ENCODE measurements around the gene CCDC15.
"Not testable (repeated sequence)": the region's sequence is repeated elsewhere in the genome, so short reads cannot be mapped to it uniquely, and the experiment has no call there.

CCDC15 gene

DNA sequence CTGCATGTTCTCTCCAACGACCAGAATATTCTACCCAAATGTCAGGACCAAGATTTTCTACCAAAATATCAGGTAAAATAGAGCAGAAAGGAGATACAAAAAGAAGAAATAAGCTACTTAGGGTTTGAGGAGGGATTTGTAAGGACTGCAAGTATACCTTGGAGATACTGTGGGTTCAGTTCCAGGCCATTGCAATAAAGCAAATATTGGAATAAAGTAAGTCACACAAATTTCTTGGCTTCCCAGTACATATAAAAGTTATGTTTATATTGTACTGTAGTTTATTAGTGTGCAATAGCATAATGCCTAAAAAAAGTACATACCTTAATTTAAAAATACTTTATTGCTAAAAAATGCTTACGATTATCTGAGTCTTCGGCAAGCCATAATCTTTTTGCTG is 34.1 kb downstream of the CCDC15 start:
- DNase-seq = no peak
- ATAC-seq = no peak

DNA sequence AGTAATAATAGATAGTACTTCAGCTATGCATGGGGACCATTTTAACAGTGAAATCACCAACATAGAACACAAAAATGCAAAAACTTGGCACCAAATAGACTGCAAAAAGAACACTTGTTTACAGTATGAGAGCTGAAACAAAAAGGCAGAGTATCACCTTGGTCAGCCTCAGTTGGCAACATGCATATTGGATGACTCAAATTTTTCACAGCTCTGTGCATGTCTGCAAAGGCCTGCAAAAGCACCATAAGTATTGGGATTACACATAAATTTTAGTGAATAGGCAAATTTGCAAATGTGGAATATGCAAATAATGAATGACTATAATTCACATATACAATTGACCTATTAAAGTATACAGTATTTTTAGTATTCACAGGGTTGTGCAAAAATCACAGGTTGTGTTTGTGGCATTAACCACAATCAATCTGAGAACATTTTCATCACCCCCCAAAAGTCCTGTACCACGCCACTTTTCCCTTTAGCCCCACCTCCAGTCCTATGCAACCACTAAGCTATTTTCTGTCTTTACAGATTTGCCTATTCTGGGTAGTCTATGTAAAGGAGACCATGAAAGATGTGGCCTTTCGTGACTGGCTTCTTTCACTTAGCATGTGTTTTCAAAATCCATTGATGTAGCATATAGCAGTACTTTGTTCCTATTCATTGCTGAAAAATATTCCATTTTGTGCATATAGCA is 47.2 kb downstream of the CCDC15 start:
- no peak for DNase-seq
- no peak for ATAC-seq

DNA sequence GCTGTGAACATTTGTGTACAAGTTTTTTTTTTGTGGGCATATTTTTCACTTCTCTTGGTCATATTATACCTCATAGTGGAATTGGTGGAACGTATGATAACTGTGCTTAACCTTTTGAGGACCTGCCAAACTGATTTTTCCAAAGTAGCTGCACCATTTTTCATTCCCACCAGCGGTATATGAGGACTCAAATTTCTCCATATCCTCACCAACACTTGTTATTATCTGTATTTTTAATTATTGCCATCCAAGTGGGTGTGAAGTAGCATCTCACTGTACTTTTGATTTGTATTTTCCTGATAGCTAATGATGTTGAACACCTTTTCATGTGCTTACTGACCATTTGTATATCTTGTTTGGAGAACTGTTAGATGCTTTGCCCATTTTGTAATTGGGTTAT is 47.8 kb downstream of the CCDC15 start:
- ATAC-seq = no peak

DNA sequence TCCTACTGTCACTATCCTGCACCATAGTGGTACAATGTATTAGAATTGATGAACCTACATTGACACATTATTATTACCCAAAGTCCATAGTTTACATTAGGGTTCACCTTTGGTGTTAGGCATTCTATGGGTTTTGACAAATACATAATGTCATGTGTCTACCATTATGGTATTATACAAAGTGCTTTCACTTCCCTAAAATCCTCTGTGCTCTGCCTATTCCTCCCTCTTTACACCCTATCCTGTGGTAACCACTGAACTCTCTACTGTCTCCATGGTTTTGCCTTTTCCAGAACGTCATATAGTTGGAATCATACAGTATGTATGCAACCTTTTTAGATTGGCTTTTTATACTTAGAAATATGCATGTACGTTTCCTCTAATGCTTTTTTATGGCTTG is 51.5 kb downstream of the CCDC15 start:
- DNase-seq = no peak

More for the DNA sequence above, 47.8 kb downstream of the CCDC15 start:
- no peak for DNase-seq

DNA sequence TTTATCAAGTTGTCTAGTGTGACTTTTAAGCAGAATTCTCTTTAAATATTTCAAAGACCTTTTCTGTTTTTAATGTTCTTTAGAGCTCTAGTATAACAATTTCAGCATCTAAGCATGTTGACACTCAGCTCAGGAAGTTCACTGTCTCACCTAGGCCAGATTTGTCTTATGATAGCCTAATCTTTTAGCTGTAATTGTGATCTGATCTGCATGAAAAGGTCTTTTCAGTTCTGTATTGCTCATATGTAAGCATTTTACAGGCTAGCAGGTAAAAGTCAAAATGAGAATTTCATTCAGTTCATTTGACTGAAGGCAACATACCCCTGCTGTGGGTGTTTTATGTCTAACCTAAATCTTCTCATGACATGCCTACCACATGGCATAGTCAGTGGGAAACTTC is 62.4 kb downstream of the CCDC15 start:
- DNase-seq (no peak), ATAC-seq (no peak)

More for the DNA sequence above, 51.5 kb downstream of the CCDC15 start:
- no peak for ATAC-seq

DNA sequence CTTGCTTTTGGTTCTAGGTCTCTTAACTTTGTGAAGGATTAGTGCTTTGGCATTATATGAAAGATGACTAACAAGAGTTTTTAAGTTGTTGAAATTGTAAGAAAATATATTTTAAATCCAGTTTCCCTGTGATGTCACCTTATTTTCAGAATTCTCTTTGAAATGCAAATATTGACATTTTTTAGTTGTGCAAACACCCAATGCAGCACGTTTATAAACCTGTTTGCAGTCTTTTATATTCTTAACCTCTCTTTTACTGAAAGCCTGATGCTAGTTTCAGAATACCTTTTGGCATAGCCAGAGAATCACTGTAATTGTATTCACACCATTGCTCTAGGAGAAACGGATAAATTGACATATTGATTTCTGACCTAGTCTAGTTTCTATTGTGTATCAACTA is 66.3 kb downstream of the CCDC15 start:
- DNase-seq (no peak), ATAC-seq (no peak)

DNA sequence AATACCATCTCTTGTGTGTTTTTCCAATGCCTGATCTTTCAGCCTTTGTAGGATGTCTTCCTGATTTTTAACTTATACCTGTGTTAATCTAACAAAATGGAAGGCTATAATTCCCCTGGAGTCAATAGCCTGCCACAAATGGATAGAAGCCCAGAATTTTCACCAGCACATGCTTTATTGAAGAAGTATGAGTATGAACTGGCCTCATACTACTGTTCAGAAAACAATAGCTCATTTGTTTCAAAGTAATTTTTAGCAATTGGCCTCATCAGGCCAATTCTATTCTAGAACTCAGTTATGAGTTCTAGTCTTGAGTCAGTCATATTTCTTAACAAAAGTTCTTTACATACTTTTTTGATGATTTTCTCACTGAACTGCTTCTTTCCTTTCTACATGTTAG is 68.5 kb downstream of the CCDC15 start:
- ATAC-seq (no peak), DNase-seq (no peak)

DNA sequence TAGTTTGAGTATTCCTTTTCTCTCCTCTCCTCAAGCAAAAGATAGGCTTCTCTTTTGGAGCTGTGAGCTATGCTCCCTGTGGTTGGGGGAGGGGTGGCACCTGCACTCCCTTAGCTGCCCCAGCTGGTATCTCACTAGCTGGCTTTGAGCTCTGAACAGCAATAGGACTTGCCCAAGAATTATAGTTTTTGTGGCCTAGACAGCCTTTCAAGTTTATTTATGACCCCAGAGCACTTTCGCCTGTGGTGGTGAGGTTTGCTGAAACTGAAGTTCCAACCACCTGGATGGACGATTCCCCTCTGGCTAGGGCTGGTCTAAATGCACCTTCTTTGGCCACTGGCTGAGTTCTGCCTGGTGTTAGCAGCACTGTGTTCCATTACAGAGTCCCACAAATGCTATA is 72.0 kb downstream of the CCDC15 start:
- no peak for ATAC-seq

DNA sequence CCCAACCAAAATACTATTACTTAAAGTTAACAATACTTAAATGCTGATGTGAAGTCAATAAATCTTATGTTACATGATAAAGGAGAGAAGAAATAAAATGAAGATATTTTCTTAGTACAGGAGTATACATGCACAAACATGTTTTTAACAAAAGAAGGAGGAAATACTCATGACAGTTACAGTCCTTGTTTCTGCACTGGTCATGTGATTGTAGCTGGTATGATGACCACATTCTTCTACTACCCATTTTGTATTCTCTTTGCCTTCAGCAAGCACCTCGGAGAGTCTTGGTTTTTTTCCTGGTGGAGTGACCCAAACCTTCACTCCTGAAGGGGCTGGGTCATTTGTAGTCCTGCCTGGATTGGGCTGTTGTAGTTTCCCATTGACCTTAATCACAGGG is 75.4 kb downstream of the CCDC15 start:
- not testable (repeated sequence) for ATAC-seq, DNase-seq

More for the DNA sequence above, 72.0 kb downstream of the CCDC15 start:
- DNase-seq = no peak

DNA sequence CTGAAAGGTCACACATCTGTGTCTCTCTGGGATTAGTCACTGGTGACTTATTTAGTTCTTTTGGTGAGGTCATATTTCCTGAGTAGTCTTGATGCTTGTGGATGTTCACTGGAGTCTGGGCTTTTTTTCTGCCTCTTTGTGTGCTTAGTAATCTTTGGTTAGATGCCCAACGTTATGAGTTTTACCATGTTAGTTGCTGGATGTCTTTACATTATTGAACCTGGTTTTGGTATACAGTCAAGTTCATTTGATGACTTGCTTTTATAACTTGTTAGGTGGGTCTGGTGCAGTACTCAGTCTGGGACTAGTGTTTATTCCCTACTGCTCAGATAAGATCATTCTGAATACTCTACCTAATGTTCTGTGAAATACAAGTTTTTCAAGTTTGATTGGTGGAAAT is 82.9 kb downstream of the CCDC15 start:
- DNase-seq = no peak
- peak; percentile 81 for ATAC-seq

DNA sequence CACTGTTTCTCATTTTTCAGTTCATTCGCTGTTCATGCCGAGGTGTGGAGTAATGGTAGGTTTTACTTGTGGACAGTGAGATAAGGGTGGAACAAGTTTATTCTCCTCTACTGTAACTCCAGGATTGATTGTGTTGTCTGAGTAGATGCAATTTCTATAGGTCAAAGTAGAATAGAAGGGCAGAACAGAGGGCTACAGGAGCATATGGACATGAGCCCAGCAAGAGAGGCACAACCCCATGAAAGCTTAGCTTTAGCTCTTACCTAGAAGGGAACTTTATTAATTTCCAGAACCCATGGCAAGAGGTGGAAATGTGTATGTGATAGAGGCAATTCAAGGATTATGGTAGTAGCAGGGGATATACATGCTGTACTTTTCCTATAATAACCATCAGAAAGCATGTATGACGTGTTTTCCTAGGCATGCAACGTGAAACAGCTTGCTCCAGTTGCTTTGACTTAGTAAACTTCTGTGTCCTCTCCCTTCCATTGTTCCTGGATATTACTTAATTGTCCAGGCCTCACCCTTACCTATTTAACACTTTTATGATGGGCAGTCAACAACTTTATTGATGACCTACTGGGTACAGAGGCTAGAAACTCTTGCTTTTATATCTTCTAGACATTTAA is 95.3 kb downstream of the CCDC15 start:
- no peak for ATAC-seq
- DNase-seq = no peak

DNA sequence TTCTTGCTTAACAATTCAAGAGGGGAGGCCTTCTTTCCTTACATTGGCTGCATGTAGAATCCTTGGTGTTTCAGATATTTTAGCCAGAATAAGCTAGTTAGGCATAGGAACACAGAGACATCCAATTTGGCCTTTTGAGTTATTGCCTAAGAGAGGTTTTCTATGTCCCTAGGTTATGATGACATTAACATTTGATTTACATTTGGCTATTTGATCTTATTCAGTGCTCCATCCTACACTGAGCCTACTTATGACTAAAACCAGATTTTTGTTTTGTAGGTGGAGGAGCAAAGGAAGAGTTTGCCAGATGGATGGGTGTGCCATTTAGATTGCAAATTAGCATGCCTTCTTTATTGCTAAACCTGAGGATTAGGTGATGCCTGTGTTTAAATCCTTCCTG is 98.0 kb downstream of the CCDC15 start:
- no peak for DNase-seq
- ATAC-seq = no peak

DNA sequence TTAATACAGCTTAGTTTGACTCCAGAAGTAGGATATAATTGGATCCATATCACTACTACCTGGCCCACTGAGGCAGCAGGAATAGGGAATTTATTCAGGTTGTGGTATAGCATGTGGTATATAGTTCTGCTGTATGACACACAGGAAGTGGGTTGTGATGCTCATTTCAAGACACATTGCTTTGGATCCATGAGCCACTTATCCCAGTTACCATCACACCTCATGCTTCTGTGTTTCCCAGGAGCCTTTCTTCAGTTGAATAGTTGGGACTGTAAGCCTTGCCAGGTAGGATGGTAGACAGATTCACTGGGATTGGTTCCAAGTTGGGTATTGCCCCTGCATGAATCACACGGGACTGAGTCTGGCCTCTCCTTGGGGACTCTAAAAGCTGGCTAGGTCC is 99.2 kb downstream of the CCDC15 start:
- DNase-seq (no peak), ATAC-seq (peak; percentile 72)

DNA sequence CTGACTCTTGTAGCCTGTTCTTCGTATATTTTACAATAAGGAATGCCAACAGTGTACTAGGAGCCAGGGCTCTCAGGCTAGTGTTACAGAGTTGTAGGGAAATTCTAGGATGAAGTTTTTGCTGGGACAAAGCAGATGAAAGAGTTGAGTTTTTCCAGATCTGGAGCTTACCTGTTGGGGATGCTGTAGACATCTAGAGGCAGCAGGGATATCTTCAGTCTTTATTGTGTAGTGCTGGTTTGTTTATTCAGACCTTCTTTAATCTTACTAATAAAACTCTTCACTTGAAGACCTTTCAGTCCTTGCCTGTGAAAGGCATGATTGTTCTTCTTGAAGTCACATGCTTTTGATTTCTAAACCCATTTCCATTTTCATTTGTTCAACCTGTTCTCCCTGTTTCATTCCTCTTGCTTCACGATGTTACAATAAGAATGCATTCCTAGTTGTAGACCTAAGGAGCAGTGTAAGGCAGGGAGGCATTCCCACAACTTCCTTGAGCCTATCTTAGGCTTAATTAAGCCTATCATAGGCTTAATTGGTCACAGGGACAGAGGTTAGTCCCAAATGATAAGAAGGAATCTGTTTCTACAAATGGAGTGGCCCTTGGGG is 101.2 kb downstream of the CCDC15 start:
- ATAC-seq (no peak), DNase-seq (no peak)

DNA sequence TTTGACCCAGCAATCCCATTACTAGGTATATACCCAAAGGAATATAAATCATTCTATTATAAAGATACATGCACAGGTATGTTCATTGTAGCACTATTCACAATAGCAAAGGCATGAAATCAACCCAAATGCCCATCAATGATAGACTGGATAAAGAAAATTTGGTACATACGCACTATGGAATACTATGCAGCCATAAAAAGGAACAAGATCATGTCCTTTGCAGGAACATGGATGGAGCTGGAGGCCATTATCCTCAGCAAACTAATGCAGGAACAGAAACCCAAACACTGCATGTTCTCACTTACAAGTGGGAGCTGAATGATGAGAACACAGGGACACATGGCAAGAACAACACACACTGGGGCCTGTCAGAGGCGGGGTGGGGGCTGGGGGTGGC is 102.1 kb downstream of the CCDC15 start:
- not testable (repeated sequence) for ATAC-seq, DNase-seq

DNA sequence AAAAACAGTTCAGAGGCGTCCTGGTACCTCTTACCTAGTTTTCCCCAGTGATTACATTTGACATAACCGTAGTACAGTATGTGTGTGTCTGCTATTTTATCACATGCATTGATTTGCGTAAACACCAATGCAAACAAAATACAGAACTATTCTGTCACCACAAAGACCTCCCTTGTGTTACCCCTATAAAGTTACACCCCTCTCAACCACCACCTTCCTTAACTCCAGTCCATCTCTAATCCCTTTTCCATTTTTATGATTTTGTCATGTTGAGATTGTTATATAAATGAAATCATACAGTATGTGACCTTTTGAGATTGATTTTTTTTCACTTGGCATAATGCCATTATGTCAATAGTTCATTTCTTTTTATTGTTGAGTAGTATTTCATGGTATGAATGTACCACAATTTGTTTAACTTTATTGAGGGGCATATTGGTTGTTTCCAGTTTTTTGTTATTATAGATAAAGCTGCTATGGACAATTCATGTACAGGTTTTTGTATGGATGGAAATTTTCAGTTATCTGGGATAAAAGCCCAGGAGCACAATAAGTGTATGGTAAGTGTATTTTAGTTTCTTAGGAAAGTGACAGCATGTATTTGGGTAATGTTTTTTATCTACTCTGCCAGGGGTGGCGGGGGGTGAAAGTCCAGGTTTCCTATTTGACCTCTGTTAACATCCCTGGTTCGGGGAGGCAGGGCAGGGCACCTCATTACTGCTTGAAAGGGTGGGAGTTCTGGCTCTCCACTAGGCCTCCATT is 103.1 kb downstream of the CCDC15 start:
- DNase-seq (no peak), ATAC-seq (no peak)

DNA sequence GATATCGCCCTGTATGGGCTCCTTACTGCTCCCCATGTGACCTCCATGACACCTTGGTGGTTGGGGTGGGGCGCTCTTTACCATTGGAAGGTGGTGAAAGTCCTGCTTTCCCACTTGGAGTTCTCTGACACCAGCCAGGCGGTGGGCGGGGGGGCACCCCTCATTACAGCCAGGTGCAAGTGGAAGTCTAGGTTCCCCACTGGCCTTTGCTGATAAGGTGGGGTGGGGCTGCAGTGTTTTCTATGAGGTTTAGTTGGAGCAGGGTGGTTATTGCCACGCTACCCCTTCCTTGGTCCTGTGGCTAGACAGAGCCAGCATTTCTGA is 103.7 kb downstream of the CCDC15 start:
- DNase-seq = no peak
- ATAC-seq = no peak

DNA sequence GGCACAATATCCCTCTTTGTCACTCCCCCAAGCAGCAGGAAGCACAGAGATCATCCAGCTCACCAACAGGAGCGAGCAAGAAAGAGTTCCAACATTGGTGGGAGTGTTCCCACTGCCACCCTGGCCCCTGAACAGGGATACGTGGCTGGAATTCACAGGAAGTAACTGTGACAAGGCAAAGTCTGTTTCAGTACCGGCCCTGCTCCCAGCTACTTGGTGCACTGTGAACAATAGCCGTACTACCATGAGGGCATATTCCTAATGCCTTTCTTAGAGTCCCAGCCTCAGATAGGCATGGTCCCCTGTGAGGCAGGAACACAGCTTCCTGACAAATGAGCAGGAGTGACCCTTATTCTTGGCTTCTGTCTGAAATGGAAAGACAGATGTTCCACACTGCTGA is 107.3 kb downstream of the CCDC15 start:
- no peak for ATAC-seq
- DNase-seq = no peak

DNA sequence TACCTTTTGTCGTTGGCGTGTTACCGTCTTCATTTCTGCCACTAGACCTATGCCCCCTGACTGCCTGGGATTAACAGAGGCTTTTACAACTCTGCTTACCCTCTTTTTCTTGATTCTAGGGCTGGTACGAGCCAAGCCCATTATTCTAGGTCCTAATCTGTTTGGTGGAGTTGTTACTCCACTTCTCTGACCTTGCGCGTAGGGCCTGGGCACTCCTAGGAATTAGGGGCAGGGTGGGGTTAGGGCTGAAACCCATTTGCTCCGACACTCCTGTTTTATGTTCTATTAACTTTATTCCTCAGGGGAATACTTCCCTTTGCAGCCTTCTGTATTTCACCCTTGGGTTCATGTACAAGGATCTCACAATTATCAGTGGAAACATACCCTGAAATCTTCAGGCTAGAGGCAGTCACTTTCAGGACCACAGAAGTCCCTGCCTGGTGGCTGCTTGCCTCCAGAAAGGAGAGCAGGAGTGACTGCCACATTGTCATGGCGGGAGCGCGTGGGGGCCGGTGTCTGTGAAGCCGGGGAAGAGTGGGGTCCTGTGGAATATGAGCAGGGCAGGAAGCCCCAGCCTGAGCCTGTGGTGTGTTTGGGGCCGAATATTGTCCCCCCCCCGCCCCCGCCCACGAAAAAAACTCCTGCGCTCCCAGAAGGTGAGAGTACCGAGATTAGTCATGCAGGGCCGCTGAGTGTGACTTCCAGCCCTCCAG is 108.4 kb downstream of the CCDC15 start:
- DNase-seq (no peak), ATAC-seq (peak; percentile 32)

DNA sequence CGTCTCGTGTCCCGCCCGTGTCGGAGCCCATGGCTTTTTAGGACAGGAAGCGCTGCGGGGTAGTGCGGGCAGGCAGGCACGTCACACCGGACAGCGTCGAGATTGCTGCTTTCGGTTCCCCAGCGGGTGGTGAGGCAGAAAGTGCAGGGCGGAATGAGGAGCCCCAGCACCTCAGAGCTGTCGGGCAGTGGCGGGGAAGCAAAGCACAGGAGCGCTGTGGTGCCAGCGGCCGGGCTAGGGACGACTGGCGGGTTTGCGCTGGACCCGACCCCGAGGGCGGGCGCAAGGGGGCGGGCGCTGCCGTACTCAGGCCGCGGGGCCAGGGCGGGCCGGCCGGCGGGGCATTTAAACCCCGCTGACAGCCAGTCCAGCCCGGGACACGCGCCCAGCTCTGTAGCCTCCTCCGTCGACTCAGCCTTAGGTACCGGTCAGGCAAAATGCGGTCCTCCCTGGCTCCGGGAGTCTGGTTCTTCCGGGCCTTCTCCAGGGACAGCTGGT is 109.0 kb downstream of the CCDC15 start, which contains the start of gene SLC37A2:
Gene SLC37A2, plus strand, starts transcription at position 375 of the 498 bp plus-strand sequence. Its CDS starts 63 bp downstream, at position 438.
- peak; percentile 64 for DNase-seq
- ATAC-seq = peak; percentile 88

DNA sequence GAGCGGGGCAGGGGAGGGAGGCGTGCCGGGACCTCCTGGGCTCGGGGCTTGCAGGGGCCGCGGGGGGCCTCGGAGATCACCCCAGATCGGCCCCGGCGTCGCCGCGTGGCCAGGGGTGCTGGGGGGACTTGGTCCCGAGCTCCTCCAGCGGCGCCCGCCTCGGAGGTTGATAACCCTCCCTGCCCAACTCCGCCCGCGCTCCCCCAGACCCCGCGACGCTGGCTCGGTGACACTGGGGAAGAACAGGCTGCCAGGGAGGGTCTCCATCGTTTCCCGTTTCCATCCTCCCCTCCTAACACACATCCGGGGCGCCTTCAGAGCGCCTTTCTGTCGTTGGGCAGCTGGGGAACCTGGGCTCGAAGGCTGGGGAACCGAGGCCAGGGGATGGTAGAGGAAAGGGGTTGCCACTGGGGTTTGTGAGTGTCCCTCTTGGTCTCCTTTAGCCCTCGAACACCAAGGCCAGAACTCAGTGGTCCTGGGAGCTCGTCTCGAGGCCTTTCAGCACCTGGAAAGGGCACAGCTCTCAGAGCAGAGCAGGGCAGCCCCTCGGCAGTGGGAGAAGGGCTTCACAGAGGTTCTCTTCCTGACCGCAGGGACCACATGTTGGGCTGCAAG is 109.5 kb downstream of the CCDC15 start:
- ATAC-seq (no peak), DNase-seq (no peak)

DNA sequence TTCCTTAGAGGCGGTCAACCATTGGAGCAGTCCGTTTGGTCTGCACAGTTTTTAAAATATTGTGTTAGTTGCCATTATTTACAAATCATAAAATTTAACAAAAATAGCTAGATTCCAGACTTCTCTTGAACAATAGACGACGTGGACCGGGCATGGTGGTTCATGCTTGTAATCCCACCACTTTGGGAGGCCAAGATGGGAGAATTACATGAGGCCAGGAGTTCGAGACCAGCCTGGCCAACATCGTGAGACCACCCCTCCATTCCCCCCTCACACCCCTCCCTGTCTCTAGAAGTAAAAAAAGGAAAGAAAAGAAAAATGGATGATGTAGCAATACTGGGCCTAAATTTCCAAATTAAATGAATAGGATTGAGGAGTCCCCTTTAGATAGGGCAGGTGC is 110.1 kb downstream of the CCDC15 start:
- no peak for DNase-seq
- ATAC-seq = no peak
